Spinal cord (tissue), 10 donors: ENCODE data around the gene KRT79. TPM values are rescaled to one million over a fixed set of nuclear protein-coding genes. Genes with fewer than 3 reads are reported as not detected.

ENCODE experiments used
- DNase-seq, 6 donors: peaks; one replicate each; pipeline versions ENCODE4 v3.0.0 to v3.0.0-alpha.2; 2013 to 2015; ENCODE audit warnings: low spot score in 6 of 6, low read depth in 4 of 6
- H3K27ac ChIP-seq: one replicate; pipeline ENCODE4 v1.5.1; 2013; ENCODE audit warnings: low read depth, low read length, control low read depth
- H3K27me3 ChIP-seq: one replicate; pipeline ENCODE4 v1.6.1; 2013; ENCODE audit warnings: low read length; ENCODE audit not compliant: control insufficient read depth, insufficient read depth
- H3K36me3 ChIP-seq: one replicate; pipeline ENCODE4 v1.6.1; 2013; ENCODE audit warnings: low read length; ENCODE audit not compliant: control insufficient read depth, insufficient read depth
- H3K4me1 ChIP-seq: one replicate; pipeline ENCODE4 v1.6.1; 2013; ENCODE audit warnings: low read length; ENCODE audit not compliant: control insufficient read depth, insufficient read depth
- H3K4me3 ChIP-seq: one replicate; pipeline ENCODE4 v1.5.1; 2013; ENCODE audit warnings: low read depth, low read length, control low read depth
- H3K9me3 ChIP-seq: one replicate; pipeline ENCODE4 v1.6.1; 2013; ENCODE audit warnings: low read length; ENCODE audit not compliant: control insufficient read depth, insufficient read depth
- WGBS: methylation state at CpG from one replicate; pipeline ENCODE4 v1.1.5; 2013; ENCODE audit warnings: missing lambda C conversion rate; ENCODE audit not compliant: insufficient coverage; 5-methylcytosine and 5-hydroxymethylcytosine counted together
- polyA plus RNA-seq, 2 donors: library from polyadenylated mRNA; unstranded; fragments of 120-200 nt; gene quantifications; one replicate each; pipeline ENCODE4 v1.2.1, GENCODE V29; 2013; ENCODE audit not compliant: insufficient read length in 2 of 2
- total RNA-seq, 2 donors: library from RNA; depleted of rRNA in 1 of 2; stranded (reverse); fragments of 120-200 nt in 1 of 2; fragments of >200 nt in 1 of 2; gene quantifications; one replicate each; pipeline versions ENCODE4 v1.2.3 to v1.2.4, GENCODE V29; 2013 to 2014
- donor health status: healthy.

The KRT79 gene
- total and polyA plus RNA-seq, 4 donors, result 0.10 to 1.4 (median 0.83) TPM

DNA sequence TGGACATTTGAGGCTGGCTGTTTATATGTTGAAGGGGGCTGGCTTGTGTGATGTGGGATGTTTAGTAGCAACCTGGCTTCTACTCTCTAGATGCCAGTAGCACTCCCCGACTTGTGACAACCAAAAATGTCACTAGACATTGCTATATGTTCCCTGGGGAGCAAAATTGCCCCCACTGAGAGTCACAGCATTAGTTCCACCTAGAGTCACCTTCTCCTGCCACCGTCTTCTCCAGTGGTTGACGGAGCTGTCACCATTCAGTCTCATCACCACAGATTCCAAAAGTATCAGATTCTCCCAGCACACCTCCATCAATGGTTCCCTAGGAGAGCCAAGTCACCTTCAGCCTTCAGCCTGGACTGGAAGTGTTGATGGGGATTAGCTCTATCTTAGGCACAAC is 49.2 kb downstream of the KRT79 start:
- WGBS, result 80% methylated on average over 3 of the region's 3 CpGs
- Histone ChIP-seq H3K36me3 (no peaks in the 10 kb centered on the region), H3K27ac (no peak overlapping the region), H3K9me3 (no peaks in the 10 kb centered on the region), H3K27me3 (peaks cover under 1% of the 10 kb centered on the region), H3K4me3 (no peak overlapping the region), H3K4me1 (peaks cover 5% of the 10 kb centered on the region)
- no peak for DNase-seq

DNA sequence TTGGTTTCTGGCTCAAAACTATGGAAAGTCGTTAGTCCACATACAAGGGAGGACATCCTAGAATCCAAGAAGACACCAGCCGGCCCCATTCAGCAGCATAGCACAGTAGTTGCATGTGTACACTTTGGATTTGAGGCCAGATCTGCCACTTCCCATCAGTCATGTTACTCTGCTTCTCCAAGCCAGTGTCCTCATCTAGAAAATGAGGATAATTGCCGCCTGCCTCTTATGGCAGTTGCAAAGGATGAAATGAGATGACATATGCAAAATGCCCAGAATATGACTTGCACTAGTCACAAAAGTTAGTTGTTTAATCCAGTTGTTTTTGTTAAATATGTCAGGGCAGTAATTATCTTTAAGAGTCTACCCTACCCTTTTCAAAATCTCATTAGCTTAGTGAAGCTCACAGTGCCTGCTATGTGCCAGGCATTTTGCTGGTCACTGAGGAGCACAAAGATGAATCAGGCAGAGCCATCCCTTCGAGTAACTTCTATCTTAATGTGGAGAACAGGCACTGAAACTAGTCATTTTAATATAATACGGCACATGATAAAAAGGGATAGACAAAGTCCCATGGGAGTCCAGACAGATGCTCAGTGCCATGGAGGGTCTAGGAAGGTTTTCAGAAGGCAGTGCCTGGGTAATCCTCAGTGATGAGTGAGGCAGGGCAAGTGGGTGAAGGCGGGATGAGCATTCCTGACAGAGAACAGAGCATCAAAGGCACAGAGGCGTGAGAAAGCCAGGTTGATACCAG is 50.4 kb downstream of the KRT79 start:
- Histone ChIP-seq H3K27me3 (no peaks in the 10 kb centered on the region), H3K4me1 (no peaks in the 10 kb centered on the region), H3K36me3 (no peaks in the 10 kb centered on the region), H3K4me3 (no peak overlapping the region), H3K9me3 (no peaks in the 10 kb centered on the region), H3K27ac (no peak overlapping the region)
- DNase-seq, result no peak
- WGBS, result 88% methylated on average over 5 of the region's 7 CpGs

DNA sequence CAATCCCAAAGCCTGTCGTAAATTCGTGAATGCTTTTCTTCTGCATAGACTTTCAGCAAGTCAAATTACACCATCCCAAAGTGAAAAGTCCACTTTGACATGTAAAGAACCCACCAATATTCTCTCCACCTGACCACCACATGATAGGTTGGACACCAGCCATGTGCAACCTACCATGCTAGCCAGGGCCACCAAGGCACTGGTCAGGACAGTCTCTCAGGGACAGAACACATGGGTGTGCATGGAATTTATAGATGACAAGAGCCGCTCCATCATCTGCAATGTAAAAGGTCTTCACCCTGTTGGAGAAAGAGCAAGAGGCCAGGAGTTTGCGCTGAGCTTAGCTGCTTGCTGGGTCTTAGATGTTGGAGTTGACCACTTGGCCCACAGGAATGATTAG is 51.6 kb downstream of the KRT79 start:
- no peaks in the 10 kb centered on the region for H3K9me3 ChIP-seq
- no peak overlapping the region for H3K27ac ChIP-seq
- no peak overlapping the region for H3K4me3 ChIP-seq
- WGBS, result 100% methylated on average over 3 of the region's 4 CpGs
- no peaks in the 10 kb centered on the region for H3K27me3 ChIP-seq
- no peak for DNase-seq
- no peaks in the 10 kb centered on the region for H3K36me3 ChIP-seq
- H3K4me1 ChIP-seq, result no peaks in the 10 kb centered on the region

DNA sequence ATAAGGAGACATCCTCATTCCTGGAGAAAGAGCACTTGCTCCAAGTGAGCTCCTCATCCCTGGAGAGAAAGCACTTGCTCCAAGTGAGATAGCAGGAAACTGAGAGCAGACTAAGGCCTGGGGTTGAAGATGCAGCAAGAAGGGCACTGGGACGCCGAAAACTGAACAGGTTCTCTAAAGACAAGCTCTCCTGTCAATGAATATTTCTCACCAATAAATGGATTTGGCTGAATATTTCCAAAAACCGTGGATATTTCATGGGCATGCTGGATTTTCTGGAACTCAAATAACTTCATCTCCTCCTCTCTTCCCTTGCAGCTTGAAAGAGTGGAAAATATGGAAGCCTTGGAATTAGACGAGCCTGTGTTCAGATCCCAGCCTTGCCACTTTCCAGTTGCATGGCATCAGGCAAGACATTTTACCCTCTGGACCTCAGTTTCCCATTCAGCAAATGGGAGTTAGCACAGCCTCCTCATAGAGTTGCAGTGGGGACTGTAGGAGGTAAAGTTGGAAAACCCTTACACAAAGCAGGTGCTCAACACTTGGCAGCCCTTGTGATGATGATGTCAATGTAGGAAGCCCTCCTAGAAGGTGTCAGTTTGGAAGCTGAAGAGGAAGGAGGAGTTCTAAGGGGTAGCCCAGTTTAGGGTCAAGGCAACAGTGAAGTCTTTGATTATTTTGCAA is 52.6 kb downstream of the KRT79 start:
- Histone ChIP-seq H3K36me3 (no peaks in the 10 kb centered on the region), H3K27me3 (peaks cover 2% of the 10 kb centered on the region), H3K9me3 (no peaks in the 10 kb centered on the region), H3K4me3 (no peak overlapping the region), H3K4me1 (no peaks in the 10 kb centered on the region), H3K27ac (no peak overlapping the region)
- DNase-seq, result no peak
- no CpG with 5 or more reads among the region's 4 CpGs for WGBS

DNA sequence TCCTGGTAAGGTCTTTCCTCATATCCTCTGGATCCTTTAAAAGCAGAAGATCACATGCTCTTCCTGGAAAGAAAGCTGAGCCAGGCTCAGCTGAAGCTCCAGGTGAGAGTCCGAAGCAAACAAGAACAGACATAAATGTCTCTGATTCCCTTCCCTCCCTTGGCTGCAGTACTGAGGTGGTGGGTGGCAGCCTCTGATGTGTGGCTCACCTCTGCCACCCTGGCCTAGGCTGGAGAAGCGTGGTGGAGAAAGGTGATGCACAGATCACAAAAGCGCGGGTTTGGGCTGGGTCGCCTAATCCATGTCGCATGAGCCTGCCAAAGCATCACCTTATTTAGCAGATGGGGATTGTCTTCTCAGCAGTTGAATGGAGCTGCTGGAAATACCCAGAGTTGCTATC is 54.2 kb downstream of the KRT79 start:
- Histone ChIP-seq H3K4me3 (no peak overlapping the region), H3K4me1 (no peaks in the 10 kb centered on the region), H3K27me3 (peaks cover 2% of the 10 kb centered on the region), H3K9me3 (no peaks in the 10 kb centered on the region), H3K27ac (no peak overlapping the region), H3K36me3 (no peaks in the 10 kb centered on the region)
- DNase-seq, result no peak
- 79% methylated on average over 5 of the region's 6 CpGs for WGBS

DNA sequence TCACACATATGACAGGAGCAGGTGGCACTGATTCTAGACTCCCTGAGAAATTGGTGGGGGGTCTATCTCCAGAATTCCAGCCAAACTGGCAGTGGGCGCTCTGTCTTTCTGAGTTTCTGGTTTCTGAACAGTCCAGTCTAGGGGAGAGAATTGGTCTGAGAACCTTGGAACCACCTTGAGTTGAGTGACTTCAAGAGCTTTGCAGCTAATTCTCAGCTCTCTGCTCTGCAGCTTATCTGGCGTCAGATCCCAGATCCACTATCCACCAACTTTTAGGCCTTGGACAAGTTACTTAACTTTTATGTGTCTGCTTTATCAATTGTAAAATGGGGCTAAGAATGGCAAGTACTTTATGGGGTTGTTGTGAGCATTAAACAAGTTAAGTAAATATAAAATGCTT is 55.3 kb downstream of the KRT79 start:
- 100% methylated on average over 1 of the region's 2 CpGs for WGBS
- no peaks in the 10 kb centered on the region for H3K4me1 ChIP-seq
- DNase-seq, result no peak
- peaks cover 2% of the 10 kb centered on the region for H3K27me3 ChIP-seq
- H3K9me3 ChIP-seq, result no peaks in the 10 kb centered on the region
- no peaks in the 10 kb centered on the region for H3K36me3 ChIP-seq
- H3K4me3 ChIP-seq, result no peak overlapping the region
- H3K27ac ChIP-seq, result no peak overlapping the region

DNA sequence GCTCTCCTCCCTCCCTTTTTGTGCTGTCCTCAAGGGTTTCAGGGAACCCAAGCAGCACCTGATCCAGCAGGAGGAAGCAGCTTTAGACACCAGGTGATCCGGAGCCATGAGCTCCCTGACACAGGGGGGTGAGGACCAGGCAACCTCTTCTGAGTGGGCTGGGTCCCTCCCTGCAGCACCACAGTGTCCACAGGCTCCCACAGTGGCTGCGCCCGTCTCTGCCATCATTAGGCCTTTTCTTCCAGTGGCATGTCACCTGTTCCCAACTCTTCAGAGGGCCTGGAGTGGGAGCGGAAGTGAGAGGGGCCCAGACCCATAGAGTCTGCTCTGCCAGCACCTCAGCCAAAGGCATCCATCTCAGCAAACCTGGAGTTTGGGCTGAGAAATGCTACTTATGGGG is 56.5 kb downstream of the KRT79 start:
- Histone ChIP-seq H3K36me3 (no peaks in the 10 kb centered on the region), H3K27me3 (peaks cover 2% of the 10 kb centered on the region), H3K9me3 (no peaks in the 10 kb centered on the region), H3K27ac (no peak overlapping the region), H3K4me1 (no peaks in the 10 kb centered on the region), H3K4me3 (no peak overlapping the region)
- no peak for DNase-seq
- WGBS, result 89% methylated on average over 3 of the region's 4 CpGs

DNA sequence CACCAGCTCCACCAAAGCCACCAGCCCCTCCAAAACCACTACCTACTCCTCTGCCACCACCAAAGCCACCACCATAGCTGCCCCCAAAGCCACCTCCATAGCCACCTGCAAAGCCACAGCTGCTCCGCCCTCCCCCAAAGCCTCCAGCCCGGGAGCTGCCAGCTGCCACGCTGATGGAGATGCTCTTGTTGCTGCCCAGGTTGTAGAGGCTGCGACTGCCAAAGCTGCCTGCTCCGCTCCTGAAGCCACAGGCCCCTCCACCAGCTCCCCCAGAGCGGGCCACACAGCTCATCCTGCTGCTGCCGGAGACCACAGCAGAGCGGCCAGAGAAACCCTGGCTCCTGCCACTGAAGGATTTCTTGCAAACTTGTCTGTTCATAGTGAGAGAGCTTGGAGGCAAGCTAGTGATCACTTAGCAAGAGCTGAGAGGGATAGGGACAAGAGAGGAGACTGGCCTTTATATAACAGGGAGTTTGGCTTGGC is 57.2 kb downstream of the KRT79 start, which contains the start of gene KRT76:
TSS of gene KRT76 (minus strand) at position 433 of the 483 bp plus-strand sequence. CDS start at position 379, 54 bp downstream.
- DNase-seq, result no peak
- Histone ChIP-seq H3K36me3 (no peaks in the 10 kb centered on the region), H3K27me3 (peaks cover 2% of the 10 kb centered on the region), H3K4me3 (no peak within 1 kb of the TSS), H3K9me3 (no peaks in the 10 kb centered on the region), H3K4me1 (no peaks in the 10 kb centered on the region), H3K27ac (no peak within 1 kb of the TSS)
- WGBS, result 94% methylated on average over 6 of the region's 8 CpGs

DNA sequence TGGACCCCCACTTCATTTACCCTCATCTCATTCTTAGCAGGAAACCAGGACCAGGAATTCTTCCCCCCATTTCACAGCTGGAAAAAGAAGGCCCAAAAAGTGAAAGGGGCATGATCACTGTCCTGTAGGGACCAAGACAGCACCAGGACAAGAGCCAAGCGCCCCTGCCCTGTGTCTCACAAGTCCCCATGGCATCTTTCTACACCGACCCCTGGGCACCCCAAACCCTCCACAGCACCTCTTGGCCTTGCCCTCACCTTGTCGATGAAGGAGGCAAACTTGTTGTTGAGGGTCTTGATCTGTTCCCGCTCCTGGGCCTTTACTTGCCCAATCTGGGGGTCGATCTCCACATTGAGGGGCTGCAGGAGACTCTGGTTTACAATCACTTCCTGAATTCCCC is 57.7 kb downstream of the KRT79 start:
- H3K27ac ChIP-seq, result no peak overlapping the region
- H3K9me3 ChIP-seq, result no peaks in the 10 kb centered on the region
- H3K4me1 ChIP-seq, result no peaks in the 10 kb centered on the region
- DNase-seq, result no peak
- no peak overlapping the region for H3K4me3 ChIP-seq
- H3K36me3 ChIP-seq, result no peaks in the 10 kb centered on the region
- WGBS, result 84% methylated on average over 5 of the region's 5 CpGs
- H3K27me3 ChIP-seq, result peaks cover 2% of the 10 kb centered on the region
